ENCODE data around the gene TBPL2. TPM values are rescaled to one million over a fixed set of nuclear protein-coding genes. Genes with fewer than 3 reads are reported as not detected.

Gene TBPL2
- total RNA-seq, 4 donors from 2014 or later, result not detected

DNA sequence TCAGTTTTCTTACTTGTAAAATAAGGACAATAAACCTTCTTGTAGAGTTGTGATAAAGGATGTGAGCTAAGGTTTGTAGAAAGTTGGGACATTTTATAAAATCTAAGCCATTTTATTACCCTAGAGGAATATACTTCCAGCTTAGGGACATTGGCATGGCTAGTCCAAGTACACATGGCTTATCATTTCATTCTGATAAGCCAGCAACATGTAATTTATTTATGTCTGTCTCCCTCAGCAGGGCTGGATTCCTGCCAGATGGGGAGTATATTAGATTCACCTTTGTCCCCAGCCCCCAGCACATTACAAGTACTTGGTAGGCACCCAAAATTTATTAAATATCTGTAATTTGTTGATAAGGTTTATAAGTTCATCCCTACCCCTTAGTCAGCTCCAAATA is 22.5 kb downstream of the TBPL2 start:
- Histone ChIP-seq H3K36me3 (no peaks in the 10 kb centered on the region), H3K4me1 (no peaks in the 10 kb centered on the region), H3K4me3 (no peak overlapping the region), H3K27ac (no peak overlapping the region), H3K27me3 (no peaks in the 10 kb centered on the region), H3K9me3 (no peaks in the 10 kb centered on the region)
- intact Hi-C loops (cut with DNase I; ENCODE audit: low total_unique reads) (no loop called here), in situ Hi-C loops (cut with MboI; ENCODE audit: low sequenced_read_pairs in 4 of 4) (no loop called here)
- TF ChIP-seq POLR2A (IDR thresholded peaks at IDR 0.05) (no peak), CTCF (IDR thresholded peaks at IDR 0.05 in 4 of 5, conservative IDR thresholded peaks at IDR 0.05 in 1 of 5) (no peak)
- no peak for ATAC-seq
- DNase-seq, result no peak

GRCh38 chr14:55416866-55417265 is 23.6 kb downstream of the TBPL2 start:
- no peak for ATAC-seq
- TF ChIP-seq CTCF (IDR thresholded peaks at IDR 0.05 in 4 of 5, conservative IDR thresholded peaks at IDR 0.05 in 1 of 5), result no peak
- no peak for TF ChIP-seq POLR2A (IDR thresholded peaks at IDR 0.05)
- intact Hi-C loops (cut with DNase I; ENCODE audit: low total_unique reads), result no loop called here

GRCh38 chr14:55414551-55414950 is 25.9 kb downstream of the TBPL2 start:
- Histone ChIP-seq H3K36me3 (no peaks in the 10 kb centered on the region), H3K27ac (no peak overlapping the region), H3K4me3 (no peak overlapping the region), H3K4me1 (peaks cover 15 to 22% of the 10 kb centered on the region in 2 donors), H3K27me3 (no peaks in the 10 kb centered on the region), H3K9me3 (no peaks in the 10 kb centered on the region)
- no peak for TF ChIP-seq POLR2A (IDR thresholded peaks at IDR 0.05)
- TF ChIP-seq CTCF (IDR thresholded peaks at IDR 0.05 in 4 of 5, conservative IDR thresholded peaks at IDR 0.05 in 1 of 5), result no peak
- DNase-seq (no peak), ATAC-seq (no peak)
- in situ Hi-C loops (cut with MboI; ENCODE audit: low sequenced_read_pairs in 4 of 4) (loop anchor here in 1 of 4 donors (5.0 kb wide), 1 partner anchor 142 kb away; the partner anchor contains the start of gene FBXO34), intact Hi-C loops (cut with DNase I; ENCODE audit: low total_unique reads) (loop anchor here (5.0 kb wide), 3 partner anchors 57 to 168 kb away; partner anchors contain the start of genes FBXO34 and KTN1)

More at GRCh38 chr14:55416866-55417265, 23.6 kb downstream of the TBPL2 start:
- Histone ChIP-seq H3K27ac (no peak overlapping the region), H3K9me3 (no peaks in the 10 kb centered on the region), H3K4me1 (peaks cover 0 to 9% of the 10 kb centered on the region in 2 donors), H3K4me3 (no peak overlapping the region), H3K36me3 (no peaks in the 10 kb centered on the region), H3K27me3 (no peaks in the 10 kb centered on the region)
- DNase-seq, result no peak
- in situ Hi-C loops (cut with MboI; ENCODE audit: low sequenced_read_pairs in 4 of 4), result no loop called here

- intact Hi-C loops (cut with DNase I; ENCODE audit: low total_unique reads) (loop anchor here (5.0 kb wide), 3 partner anchors 55 to 170 kb away; partner anchors contain the start of genes FBXO34 and KTN1), in situ Hi-C loops (cut with MboI; ENCODE audit: low sequenced_read_pairs in 4 of 4) (loop anchor here in 1 of 4 donors (5.0 kb wide), 1 partner anchor 140 kb away; the partner anchor contains the start of gene FBXO34)
- ATAC-seq (peak in 1 of 2 donors; percentile 40), DNase-seq (no peak)
- Histone ChIP-seq H3K4me1 (peaks cover 26 to 28% of the 10 kb centered on the region in 2 donors), H3K27me3 (no peaks in the 10 kb centered on the region), H3K9me3 (no peaks in the 10 kb centered on the region), H3K4me3 (peak overlapping the region; percentile 82 to 98 (median 90)), H3K36me3 (peaks cover 0 to 7% of the 10 kb centered on the region in 2 donors), H3K27ac (peak overlapping the region; percentile 87 to 97 (median 95))
- TF ChIP-seq POLR2A (IDR thresholded peaks at IDR 0.05) (no peak), CTCF (IDR thresholded peaks at IDR 0.05 in 4 of 5, conservative IDR thresholded peaks at IDR 0.05 in 1 of 5) (no peak)
Measured at GRCh38 chr14:55412676-55413075, 27.7 kb downstream of the TBPL2 start.
